AG04449 (cell line): Measurements from ENCODE around the gene SLC39A13.

Experiments used
- CTCF ChIA-PET: fragments of 350-600 bp; formaldehyde crosslinking; extraction: SDS; loops from one replicate; lab custom pipeline; 2021; ENCODE audit warnings: antibody characterized with exemption; lab: Yijun Ruan, JAX
- POLR2A ChIA-PET: fragments of 400-600, 350-600 bp; formaldehyde crosslinking; extraction: SDS; loops from one replicate; lab custom pipeline; 2020; ENCODE audit warnings: antibody characterized with exemption, inconsistent platforms; lab: Yijun Ruan, JAX
- DNase-seq: peaks from one replicate; pipeline ENCODE4 v3.0.0-alpha.2; 2010; ENCODE audit warnings: low read depth, low spot score
- H3K4me3 ChIP-seq: 2 replicates; pipeline ENCODE4 v1.5.1; 2011; ENCODE audit warnings: low read depth, mild to moderate bottlenecking, control low read depth, low read length
- TF ChIP-seq, protein P1 (sequence below): IDR thresholded peaks from one replicate; pipeline ENCODE4 v1.5.1; 2011; ENCODE audit warnings: mild to moderate bottlenecking, moderate library complexity, low read length, control low read depth, inconsistent platforms; ENCODE audit not compliant: insufficient read depth; ENCODE audit errors: missing control alignments

Gene SLC39A13

DNA sequence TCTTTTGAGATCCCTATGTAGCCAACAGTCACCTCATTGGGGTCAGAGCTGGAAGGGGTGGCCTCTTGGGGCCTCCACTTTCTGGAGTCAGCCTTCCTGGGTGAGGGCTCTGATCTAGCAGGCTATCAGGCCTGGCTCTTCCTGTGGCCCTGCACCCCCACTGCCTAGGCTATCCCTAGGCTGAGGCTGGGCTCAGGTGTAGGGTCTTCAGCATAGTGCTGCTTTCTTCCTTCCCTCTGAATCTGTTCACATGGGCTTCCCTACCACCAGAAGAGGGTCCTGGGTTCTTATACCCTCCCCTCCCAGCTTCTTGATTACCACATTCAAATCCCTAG lies 29.6 kb upstream of the SLC39A13 start:
- TF ChIP-seq, protein P1, sequence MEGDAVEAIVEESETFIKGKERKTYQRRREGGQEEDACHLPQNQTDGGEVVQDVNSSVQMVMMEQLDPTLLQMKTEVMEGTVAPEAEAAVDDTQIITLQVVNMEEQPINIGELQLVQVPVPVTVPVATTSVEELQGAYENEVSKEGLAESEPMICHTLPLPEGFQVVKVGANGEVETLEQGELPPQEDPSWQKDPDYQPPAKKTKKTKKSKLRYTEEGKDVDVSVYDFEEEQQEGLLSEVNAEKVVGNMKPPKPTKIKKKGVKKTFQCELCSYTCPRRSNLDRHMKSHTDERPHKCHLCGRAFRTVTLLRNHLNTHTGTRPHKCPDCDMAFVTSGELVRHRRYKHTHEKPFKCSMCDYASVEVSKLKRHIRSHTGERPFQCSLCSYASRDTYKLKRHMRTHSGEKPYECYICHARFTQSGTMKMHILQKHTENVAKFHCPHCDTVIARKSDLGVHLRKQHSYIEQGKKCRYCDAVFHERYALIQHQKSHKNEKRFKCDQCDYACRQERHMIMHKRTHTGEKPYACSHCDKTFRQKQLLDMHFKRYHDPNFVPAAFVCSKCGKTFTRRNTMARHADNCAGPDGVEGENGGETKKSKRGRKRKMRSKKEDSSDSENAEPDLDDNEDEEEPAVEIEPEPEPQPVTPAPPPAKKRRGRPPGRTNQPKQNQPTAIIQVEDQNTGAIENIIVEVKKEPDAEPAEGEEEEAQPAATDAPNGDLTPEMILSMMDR = no peak
- POLR2A ChIA-PET = no interaction called here
- no peak overlapping the region for H3K4me3 ChIP-seq
- CTCF ChIA-PET = interaction anchor here (1.5 kb wide), 1 partner anchor 14 kb away, joined by 6 read pairs; no protein-coding TSS in a partner anchor
- DNase-seq = no peak

DNA sequence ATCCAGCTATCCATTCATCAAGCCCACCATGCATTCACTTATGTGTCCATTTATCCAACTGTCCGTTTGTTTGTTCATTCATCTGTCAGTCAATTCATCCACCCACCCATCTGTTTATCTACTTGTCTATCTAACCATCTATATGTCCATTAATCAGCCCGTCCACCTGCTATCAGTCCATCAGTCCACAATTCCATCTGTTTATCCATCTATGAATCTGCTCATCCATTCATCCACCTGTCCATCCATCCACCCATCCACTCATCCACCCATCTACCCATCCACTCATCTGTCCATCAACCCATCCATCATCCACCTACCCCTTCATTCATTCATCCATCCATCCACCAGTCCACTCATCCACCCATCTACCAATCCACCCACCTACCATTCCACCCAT lies 29.1 kb upstream of the SLC39A13 start:
- TF ChIP-seq, protein P1 = no peak
- H3K4me3 ChIP-seq = no peak overlapping the region
- ChIA-PET CTCF (interaction anchor here (1.5 kb wide), 1 partner anchor 14 kb away, joined by 6 read pairs; no protein-coding TSS in a partner anchor), POLR2A (no interaction called here)
- DNase-seq = no peak

DNA sequence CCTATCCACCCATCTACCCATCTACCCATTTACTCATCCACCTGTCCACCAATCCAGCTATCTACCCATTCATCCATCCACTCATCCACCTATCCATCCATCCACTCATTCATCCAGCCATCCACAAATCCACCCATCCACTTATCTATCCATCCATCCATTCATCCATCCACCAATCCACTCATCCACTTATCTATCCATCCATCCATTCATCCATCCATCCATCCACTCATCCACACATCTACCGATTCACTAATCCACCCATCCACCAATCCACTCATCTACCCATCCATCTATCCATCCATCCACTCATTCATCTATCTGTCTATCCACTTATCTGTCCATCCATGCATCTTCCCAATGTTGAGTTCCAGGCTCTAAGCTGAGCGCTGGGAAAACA lies 28.3 kb upstream of the SLC39A13 start:
- POLR2A ChIA-PET = no interaction called here
- CTCF ChIA-PET = interaction anchor here (1.5 kb wide), 1 partner anchor 14 kb away, joined by 5 read pairs; no protein-coding TSS in a partner anchor
- no peak for DNase-seq
- H3K4me3 ChIP-seq = no peak overlapping the region
- TF ChIP-seq, protein P1 = no peak

DNA sequence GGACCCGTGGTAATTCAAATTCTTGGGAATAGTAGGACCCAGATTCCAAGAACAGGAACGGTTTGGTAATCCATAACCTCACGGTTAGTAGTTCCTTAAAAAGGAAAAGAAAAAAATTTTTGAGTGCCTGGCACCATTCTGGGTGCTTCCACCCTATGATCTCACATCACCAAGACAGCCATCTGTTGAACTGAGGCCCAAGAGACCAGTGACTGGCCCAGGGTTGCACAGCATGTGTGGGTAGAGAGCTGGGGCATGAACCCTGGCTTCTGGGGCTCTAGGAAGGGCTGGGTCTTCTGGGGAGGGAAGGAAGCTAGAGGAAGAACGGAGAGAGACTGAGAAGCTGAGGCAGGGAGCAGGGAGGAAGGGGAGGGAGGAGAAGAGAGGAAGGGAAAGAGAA lies 25.3 kb upstream of the SLC39A13 start:
- TF ChIP-seq, protein P1 = no peak
- no peak for DNase-seq
- CTCF ChIA-PET = interaction anchor here (1.4 to 3.0 kb wide), 2 partner anchors 9 to 11 kb away, joined by 4 to 20 read pairs; no protein-coding TSS in a partner anchor
- POLR2A ChIA-PET = interaction anchor here (0.6 kb wide), 1 partner anchor 44 kb away, joined by 3 read pairs; no protein-coding TSS in a partner anchor
- no peak overlapping the region for H3K4me3 ChIP-seq

DNA sequence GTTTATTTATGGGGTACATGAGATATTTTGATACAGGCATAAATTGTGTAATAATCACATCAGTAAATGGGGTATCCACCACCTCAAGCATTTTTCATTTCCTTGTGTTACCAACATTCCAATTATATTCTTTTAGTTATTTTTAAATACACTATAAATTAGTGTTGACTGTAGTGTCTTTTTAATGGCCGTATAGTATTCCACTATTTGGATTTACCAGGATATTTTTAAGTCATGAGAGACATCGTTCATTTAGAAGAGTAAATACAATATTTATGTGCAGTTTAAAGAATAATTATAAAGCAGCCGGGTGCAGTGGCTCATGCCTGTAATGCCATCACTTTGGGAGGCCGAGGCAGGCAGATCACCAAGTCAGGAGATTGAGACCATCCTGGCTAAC lies 23.9 kb upstream of the SLC39A13 start:
- no peak overlapping the region for H3K4me3 ChIP-seq
- CTCF ChIA-PET = interaction anchor here (3.0 kb wide), 1 partner anchor 11 kb away, joined by 20 read pairs; no protein-coding TSS in a partner anchor
- POLR2A ChIA-PET = no interaction called here

DNA sequence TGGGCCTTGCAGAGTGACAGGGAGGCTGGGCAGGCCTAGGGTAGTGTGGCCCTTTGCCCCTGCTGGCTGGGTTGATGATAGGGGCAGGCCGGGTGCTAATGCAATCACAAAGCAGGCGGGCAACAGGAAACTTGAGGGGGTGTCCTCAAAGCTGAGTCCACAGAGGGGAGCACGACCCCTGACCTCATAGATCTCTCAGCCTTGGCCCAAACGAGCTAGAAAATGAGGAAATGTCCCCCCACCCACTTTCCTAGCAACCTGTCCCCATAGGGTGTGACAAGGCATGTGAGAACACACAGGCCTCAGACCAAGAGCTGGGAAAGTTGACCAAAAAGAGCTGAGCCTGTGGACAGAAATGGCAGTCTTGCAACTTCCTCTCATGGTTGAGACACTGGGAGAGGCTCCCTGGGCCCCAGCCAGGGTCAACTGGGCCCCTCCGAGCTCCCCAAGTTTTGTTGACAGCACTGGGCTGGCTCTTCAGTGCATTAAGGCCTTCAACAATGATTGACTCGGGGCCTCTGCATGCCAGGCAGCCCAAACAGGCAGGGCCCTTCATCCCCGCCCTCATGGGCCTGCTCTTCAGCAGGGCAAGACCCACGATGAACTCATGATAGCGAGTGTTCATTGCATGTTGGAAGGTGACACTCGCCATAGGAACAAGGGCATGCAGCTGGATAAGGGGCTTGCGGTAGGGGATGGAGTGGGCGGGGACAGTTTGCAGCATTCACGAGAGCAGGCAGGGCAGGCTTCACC lies 20.3 kb upstream of the SLC39A13 start:
- TF ChIP-seq, protein P1 = no peak
- H3K4me3 ChIP-seq = no peak overlapping the region
- DNase-seq = no peak
- POLR2A ChIA-PET = no interaction called here
- CTCF ChIA-PET = interaction anchor here (0.7 to 8.3 kb wide), 7 partner anchors 14 to 58 kb away, joined by 4 to 123 read pairs (median 4); no protein-coding TSS in a partner anchor

More for the DNA sequence above, 23.9 kb upstream of the SLC39A13 start:
- no peak for DNase-seq
- TF ChIP-seq, protein P1 = no peak
